ENCODE data around the gene TGM6.
A peak's percentile ranks its signal among the peaks of the same experiment; 100 is the strongest.
"Not testable (repeated sequence)": the region's sequence is repeated elsewhere in the genome, so short reads cannot be mapped to it uniquely, and the experiment has no call there.

Gene TGM6

DNA sequence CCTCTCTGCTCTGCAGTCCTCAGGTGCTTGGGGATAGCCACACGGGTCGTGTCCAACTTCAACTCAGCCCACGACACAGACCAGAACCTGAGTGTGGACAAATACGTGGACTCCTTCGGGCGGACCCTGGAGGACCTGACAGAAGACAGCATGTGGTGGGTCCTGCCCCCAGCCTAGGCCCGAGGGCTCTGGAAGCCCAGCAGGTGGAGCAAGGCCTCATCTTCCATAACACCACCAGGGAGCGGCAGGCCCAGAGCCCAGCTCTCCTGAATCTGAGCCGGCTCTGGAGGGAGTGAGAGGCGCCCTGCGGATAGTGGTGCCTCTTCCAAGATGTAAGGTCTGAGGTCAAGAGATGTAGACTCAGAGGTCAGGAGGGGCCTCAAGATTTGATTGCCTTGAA lies 19.6 kb downstream of the TGM6 start:
- no peak for DNase-seq

DNA sequence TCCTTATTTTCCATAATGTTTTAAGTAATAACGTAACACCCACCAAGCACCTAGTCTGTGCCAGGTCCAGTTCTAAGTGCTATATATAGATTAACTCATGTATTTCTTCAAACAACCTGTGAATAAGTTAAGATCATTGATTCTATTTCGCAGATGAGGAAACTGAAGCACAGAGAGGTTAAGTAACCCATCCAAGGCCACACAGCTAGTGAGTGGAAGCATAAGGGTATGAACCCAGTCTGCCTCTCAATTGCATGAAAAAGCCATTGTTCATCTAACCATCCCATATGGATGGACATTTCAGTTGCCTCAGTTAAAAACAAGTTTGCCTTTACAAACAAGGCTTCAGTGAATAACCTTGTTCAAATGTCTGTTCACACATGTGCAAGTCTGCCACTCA lies 20.8 kb downstream of the TGM6 start:
- DNase-seq: no peak

DNA sequence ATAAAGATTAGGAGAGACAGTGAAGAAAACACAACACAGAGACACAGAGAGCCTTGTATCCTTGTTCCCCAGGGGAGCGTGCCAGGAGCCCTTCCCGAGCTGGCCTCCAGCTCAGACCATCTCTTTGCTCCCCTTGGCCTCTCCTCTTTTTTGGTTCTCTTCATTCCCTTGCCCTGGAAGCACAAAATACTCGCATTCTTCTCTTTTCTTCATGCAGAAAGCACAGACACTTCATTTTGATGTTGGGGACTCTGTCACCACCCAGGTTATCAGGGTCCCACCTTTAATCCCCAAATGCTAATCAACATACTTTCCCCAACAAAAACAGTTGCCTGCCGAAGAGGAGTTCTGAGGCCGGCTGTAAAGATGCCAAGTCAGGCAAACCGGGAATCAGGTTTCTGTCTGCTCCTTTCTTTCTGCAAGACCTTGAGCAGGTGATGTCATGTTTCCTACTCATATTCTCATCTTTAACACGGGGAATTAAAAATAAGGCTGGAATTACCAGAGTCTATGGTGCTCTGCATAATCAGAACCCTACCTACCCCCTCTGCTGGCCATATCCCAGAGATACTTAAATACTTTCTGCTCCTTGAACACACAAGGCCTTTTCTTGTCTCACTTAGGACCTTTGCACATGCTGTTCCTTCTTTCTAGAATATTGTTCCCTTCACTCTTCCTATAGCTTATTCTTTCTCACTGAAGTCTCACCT lies 21.7 kb downstream of the TGM6 start:
- DNase-seq: no peak

- no peak for DNase-seq
These were observed 22.8 kb downstream of the TGM6 start for GRCh38 chr20:2403291-2404052.

GRCh38 chr20:2405693-2406065 lies 25.0 kb downstream of the TGM6 start:
- DNase-seq: no peak

DNA sequence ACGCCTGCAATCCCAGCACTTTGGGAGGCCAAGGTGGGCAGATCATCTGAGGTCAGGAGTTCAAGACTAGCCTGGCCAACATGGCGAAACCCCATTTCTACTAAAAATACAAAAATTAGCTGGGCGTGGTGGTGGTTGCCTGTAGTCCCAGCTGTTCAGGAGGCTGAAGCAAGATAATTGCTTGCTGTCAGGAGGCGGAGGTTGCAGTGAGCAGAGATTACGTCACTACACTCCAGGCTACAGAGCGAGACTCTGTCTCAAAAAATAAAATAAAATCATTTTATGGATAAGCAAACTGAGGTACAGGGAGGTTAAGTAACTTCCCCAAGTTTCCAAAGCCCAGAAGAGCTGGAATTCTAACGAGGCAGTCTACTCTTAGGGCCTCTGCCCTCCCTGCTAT lies 26.7 kb downstream of the TGM6 start:
- not testable (repeated sequence) for DNase-seq

GRCh38 chr20:2408111-2408510 lies 27.4 kb downstream of the TGM6 start:
- no peak for DNase-seq

DNA sequence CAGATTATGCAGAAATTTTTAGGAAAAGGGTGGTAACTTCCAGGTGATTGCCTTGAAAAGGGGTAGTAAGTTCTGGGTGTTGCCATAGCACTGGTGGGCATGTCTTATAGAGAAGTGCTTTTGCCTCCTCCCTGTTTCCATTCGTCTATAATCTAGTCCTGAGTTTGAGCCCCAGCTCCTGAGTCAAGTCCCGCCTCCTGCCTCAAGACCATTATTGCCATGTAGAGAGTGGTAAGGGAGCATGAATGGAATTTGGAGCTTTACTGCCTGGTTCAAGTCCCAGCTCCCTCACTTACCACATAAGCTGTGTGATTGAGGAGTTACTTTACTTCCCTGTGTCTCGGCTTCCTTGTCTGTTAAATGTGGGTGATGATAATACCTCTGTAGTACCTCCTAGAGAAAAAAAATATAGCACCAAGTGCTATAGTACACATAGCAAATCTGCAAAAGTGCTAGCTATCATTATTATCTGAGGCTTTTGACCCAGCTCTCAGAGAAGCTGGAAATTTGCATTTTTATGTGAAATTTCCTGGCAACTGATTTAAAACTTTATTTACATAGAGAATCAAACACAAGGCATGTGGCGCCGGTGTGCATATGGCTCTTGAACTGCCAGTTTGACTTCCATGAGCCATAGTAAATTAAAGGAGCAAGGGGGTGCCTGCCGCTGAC lies 36.0 kb downstream of the TGM6 start:
- no peak for DNase-seq

GRCh38 chr20:2417213-2417541 lies 36.5 kb downstream of the TGM6 start:
- DNase-seq: no peak

- no peak for DNase-seq
These were observed 37.7 kb downstream of the TGM6 start for GRCh38 chr20:2418388-2418787.

DNA sequence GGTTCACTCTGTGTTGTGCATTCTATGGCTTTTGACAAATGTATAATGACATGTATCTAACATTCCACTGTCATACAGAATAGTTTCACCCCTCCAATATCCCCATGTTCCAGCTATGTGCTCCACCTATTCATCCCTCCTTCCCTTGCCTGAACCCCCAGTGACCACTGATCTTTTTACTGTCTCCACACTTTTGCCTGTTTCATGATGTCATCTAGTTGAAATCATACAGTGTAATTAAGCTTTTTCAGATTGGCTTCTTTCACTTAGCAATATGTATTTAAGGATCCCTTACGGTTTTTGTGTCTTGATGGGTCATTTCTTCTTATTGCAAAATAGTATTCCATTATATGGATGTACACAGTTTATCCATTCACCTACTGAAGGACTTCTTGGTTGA lies 39.8 kb downstream of the TGM6 start:
- no peak for DNase-seq

GRCh38 chr20:2421247-2421646 lies 40.5 kb downstream of the TGM6 start:
- peak; percentile 16 for DNase-seq

GRCh38 chr20:2429051-2429450 lies 48.4 kb downstream of the TGM6 start:
- no peak for DNase-seq

GRCh38 chr20:2430538-2430937 lies 49.8 kb downstream of the TGM6 start:
- no peak for DNase-seq

- no peak for DNase-seq
These were observed 50.5 kb downstream of the TGM6 start for GRCh38 chr20:2431185-2431584.

DNA sequence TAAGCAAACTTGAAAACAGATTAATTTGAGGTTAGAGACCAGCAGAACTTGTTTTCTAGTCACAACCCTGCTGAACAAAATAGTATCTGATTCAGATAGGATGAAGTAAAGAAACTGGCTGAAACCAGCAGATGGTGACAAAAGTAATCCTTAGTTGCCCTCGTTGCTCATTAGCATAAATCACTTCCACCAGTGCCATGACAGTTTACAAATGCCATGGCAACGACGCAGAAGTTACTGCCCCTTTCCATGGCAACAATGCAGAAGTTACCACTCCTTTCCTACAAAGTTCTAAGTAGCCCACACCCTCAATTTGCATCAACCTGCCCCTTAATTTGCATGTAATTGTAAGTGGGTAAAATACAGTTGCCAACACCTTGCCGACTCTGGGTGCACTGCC lies 66.1 kb downstream of the TGM6 start:
- no peak for DNase-seq

GRCh38 chr20:2449386-2449785 lies 68.7 kb downstream of the TGM6 start:
- DNase-seq: no peak

- DNase-seq: no peak
These were observed 70.7 kb downstream of the TGM6 start for GRCh38 chr20:2451422-2451821.

DNA sequence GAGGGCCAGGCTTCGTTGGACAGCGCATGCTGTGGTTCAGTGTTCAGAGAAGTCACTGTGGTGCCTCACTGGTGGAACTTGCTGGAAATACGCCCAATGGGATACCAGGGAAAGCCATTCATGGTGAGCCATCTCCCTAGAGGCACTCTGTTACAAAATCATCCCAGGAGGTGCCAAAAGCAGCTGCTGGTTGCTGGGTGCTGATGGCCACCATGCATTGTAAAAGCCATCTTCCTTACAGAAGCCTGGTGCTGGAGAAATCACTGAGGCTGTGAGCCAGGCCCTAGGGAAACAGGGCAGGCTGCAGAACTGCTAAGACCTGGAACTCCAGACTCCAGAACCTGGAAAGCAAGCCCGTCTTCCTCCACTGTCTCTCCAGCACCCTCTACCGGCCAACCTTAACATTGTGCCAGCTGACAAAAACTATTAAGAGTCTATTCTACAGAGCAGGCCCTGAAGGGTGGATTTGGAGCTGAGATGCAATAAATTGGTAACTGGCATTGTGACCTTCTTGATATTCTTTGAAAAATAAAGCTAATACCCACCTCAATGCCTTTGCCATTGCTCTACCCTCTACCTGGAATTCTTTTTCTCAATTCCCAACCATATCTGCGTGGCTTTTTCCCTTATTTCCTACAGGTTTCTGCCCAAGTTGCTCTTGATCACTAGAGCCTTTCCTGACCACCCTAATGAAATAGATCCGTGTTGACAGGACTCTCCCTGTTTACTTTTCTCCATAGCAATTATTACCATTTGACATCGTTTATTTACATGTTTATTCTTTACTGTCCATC lies 71.4 kb downstream of the TGM6 start:
- peak; percentile 63 for DNase-seq

- no peak for DNase-seq
These were observed 73.1 kb downstream of the TGM6 start for GRCh38 chr20:2453792-2454191.

DNA sequence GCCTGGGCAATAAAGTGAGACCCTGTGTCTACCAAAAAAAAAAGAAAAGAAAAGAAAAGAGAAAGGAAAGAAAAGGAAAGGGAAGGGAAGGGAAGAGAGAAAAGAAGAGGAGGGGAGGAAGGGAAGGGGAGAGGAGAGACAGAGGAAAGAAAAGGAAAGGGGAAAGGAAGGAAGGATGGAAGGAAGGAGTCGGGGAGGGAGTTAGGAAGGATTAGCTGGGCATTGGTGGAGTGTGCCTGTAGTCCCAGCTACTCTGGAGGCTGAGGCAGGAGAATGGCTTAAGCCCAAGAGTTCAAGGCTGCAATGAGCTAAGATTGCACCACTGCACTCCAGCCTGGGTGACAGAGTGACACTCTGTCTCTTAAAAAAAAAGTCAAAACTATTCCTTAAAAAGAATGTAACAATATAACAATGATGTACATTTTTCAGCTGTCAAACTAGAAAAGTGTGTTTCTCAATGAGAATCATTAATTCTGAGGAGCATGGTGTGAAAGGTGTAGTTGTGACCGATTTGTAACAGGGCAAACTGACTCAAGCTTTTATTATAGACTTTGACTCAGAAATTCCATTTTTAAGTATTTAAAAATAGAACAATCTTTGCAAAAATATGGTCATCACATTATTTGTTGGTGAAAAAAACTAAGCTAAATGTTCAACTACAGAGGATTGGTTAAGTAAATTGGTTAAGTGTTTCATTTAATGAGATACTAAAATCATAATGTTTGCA lies 75.2 kb downstream of the TGM6 start:
- DNase-seq: no peak

DNA sequence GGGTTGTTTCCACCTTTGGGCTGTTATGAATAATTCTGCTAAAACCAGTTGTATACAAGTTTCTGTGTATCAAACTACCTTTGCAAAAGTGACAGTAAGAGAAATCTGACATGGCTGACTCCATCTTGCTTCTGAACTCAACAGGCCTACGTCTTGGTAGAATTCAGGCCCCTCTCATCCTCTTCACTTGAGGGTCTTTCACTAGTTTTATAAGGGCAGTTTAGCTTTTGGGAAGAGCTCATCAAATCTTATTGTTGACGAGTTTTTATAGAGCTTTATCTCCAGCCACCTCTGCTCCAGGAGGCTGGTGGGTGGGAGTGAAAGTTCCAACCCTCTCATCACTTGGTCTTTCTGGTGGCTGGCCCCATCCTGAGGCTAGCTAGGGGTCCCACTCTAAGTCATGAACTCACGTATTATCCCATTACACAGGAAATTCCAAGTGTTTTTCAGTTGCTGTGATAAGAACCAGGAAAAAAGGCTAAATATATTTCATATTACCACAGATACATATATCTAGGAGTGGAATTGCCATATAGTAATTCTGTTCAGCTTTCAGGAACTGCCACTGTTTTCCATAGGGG lies 78.3 kb downstream of the TGM6 start:
- no peak for DNase-seq

All from NCI-H1694 (cell line).